HG03469 (cell line): Measurements from ENCODE around the gene ZNF516.
A peak's percentile ranks its signal among the peaks of the same experiment; 100 is the strongest.

ENCODE experiments used
- ATAC-seq: cut with Tn5 transposase; IDR thresholded peaks from one replicate; pipeline ENCODE4 v1.9.1; 2021; ENCODE audit warnings: mild to moderate bottlenecking, moderate library complexity, moderate number of reproducible peaks; ENCODE audit not compliant: unreplicated experiment

ZNF516 gene

DNA sequence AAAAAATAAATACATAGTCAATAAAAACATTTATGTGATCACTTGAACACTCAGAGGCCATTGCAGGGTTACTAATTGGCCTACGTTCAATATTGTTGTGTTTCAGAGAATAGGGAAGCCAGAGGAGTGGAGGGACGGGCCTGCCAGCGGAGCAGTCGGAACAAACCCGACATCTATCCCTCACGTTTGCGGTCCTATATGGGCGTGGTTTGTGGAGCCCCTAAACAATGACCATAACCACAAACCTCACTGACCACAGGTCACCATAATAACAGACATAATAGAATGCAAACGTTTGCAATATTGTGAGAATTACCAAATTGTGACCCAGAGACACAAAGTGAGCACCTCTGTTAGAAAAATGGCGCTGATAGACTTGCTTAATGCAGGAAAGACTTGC is 19.5 kb upstream of the ZNF516 start:
- ATAC-seq: no peak

DNA sequence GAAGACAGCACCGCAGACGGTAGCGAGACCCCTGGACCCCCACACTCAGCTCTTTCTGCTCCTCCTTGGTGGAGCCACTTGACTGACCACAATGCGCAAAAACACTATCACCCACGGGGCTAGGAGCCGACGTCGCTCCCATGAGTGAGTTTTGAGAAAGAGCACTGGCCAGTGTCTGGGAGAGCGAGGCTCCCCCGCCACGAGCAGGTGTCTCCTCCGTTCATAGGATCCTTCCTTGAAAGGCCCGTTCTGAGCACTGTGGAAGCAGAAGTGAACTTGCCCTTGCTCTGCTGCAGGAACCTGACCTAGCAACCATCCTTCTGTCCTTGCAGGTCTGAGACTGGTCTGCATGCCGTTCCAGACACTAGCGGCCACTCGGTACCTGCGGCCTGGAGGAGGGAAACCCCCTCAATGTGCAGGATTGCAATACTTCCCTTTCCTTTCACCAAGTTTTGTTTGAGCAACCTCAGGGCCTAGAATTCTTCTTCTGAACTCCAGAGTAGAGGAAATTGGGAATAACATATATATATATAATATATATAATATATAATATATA is 12.9 kb upstream of the ZNF516 start:
- no peak for ATAC-seq

DNA sequence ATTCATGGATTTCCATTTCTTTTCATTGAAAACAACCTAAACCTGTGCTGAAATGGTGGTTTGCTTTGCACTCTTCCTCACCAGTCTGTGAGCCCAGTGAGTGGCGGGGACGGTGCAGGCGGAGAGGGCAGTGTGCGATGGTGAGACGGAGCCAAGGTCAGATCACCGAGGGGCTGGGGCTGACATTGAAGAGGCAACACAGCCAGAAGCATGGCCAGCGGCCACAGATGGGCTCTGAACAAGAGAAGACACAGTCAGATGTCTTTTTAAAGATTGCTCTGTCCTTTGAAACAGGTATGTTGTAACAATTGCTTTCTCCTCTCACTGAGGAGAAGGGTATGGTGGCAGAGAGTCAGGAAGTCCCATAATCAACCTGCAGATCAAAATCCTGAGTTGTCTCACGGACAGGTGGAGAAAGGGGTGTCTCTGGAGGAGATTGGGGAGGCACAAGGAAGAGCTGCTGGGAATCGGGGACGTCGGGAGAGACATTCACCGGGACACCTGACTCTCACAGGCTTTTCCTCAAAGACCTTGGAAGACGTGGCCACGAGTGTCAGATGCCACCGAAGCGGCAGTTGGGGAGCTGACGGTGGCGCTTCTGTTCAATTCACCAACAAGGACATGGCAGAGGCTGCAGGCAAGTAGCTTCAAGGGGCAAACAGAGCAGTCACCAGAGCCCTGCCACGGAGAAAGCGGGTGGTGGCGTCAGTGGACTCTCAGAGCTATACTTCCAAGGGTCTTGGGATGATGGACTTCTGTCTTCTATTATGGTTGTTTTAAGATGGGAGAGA is 12.1 kb upstream of the ZNF516 start:
- ATAC-seq: no peak

DNA sequence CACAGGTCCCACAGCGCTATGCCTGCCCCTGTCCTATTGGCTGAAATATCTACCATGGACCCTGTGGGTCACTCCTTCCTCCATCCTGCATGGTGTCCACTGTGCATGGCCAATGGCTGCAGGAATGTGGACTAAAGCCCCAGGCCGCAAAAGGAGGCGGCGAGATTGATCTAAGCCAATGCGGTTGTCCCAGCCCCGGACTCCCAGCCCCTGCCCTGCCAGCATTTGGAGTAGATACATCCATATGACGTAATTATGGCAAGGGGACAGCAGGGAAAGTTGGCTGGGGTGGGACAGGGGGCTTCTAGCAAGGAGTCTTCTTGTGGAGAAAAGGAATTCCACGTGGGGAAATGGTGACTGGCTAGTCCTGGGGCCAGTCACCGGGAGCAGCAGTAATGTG is 11.4 kb upstream of the ZNF516 start:
- ATAC-seq: no peak

DNA sequence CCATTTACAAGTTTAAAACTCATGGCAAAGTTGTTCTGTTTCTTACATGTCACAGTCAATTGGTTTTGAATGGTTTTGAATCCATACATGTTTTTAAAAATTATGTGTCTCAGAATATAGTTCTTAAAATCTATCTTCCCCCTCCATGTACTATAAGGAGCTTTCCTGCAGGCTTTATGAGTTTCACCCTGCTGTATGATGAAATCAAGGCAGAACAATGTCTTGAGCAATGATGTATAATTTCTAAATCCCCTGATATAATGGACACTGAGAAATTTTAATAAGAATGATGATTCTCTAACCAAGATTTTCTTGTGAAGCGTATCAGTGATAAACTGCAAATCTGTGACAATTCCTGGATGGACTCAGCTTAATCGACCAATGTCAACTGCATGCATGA is 10.6 kb upstream of the ZNF516 start:
- ATAC-seq: no peak

DNA sequence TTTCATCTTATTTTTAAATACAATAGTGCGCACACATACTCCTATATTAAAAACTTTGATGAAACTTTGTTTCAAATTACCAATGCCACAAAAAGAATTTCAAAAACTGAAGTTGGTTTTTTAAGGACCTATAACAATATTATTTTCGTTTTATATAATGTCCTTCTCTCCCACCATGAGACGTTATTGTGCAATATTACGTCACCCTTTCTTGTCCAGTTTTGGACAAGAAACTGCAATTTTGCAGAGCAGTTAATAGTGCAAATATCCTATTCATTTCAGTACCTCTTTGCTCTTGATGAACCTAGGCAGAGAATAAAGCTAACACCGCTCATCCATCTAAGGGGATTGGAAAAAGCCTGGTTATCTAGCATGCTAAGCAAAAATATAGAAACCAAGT is 9.7 kb upstream of the ZNF516 start:
- ATAC-seq: no peak

DNA sequence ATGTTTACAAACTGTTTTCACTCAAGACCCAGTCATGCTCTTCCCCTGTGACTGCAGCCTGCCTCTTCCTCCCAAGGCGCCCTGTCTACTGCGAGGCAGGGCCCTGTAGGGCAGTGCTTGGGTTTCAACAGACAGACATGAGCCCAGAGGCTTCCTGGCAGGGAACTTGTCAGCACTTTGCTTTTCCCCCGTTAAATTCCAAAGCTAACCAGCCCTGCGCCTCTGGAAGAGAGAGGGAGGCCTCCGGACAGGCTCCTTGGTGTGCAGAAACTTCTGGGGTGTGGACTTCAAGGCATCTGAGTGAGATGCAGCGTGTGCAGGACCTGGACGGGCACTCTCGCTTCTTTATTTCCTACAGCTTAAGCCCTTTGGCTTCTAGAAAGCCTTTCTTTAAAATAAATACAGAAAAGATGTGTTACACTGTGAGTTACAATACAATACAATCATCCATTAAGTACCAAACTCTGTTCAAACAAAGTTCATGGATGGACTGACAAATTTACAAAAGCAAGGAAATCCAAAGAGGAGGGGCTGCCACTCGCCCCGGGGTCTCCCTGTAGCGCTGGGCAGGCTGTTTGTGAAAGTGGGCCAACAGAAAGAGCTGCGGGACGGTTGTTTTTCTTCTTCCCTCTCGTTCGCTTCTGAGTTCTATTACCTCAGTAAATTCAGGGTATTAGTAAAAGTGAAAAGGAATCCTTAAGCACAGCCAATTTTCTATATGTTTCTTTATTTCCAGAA is 8.8 kb upstream of the ZNF516 start:
- ATAC-seq: no peak

DNA sequence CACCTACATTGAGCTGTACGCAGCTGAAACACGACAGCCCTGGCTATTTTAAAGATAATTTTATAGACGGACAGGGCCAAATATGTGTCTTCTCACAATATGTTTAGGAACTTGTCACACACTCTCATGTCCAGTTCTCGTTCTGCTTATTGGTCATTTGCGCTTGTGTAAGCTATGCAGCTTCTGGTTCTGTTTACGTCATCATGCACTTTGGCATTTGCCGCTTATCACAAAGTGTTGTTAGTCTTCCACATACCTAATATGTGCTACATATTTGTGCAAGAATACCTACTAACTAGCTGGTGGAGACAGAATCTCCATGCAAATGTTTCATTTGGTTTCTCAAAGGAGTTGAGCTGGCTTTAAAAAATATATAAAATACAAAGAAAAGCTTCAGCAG is 7.5 kb upstream of the ZNF516 start:
- no peak for ATAC-seq

DNA sequence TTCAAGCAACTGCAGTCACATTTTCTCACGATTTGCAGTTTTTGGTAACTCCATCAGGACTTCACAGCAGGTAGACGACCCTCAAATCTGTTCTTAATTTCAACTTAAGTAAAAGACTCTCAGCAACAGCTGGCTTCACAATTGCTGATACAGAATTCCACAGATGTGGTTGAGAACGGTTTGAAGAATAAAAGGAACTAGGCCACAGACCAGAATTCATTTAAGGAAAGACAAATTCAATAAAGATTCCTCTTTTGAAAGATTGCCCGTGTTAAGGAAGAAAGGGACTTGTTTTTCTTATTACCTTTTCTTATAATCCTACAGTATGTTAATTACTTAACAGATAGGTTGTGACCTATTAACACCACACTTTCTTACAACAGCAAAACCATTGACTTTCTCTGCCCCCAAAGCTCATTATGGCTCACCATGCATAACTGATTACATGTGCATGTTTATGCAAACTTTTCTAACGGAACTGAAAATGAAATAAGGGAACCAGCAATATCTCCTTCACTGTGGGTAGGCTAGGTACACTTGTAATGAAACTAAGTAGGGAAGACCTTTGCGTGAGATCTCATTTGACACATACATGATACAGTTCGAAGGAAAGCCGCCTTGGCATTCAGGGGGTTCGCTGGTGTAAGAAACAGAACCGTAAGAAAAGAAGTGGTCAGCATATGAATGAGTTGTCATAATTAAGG is 4.7 kb upstream of the ZNF516 start:
- ATAC-seq: peak; percentile 92

DNA sequence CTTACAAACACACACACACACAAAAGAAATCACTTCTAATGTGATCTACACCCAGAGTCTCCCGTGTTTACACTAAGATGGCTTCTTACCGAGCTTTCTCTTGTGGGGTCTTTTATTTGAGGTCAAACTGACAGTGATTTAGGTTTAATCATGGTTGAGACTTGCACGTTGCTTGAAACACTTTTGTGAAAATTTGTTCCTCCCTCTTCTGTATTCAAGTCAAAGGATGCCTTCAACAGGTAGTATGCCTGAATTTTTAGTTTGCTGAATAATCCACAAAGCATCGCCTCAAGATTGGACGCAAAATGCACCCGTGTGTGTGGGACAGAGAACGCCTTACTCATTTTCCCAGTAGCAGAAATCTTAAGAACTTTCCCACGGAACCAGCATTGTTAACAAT is 4.0 kb upstream of the ZNF516 start:
- ATAC-seq: no peak

DNA sequence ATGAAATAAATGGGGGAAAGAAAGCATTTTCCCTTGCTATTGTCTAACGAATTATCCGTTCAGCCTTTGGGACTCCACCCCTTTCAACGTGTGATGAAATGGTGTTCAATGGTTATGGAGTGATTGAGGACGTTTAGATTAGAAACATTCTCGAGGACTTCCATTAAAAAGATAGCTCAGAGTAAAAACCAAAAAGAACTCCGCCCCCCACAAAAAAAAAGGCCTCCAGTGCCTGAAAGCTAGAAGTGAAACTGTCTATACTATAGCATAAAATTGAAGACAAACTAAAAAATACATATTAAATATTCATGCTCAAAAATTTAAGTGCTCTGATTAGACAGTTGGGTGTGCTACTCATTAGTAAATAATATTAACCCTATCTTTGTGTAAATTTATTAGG is 3.0 kb upstream of the ZNF516 start:
- no peak for ATAC-seq

DNA sequence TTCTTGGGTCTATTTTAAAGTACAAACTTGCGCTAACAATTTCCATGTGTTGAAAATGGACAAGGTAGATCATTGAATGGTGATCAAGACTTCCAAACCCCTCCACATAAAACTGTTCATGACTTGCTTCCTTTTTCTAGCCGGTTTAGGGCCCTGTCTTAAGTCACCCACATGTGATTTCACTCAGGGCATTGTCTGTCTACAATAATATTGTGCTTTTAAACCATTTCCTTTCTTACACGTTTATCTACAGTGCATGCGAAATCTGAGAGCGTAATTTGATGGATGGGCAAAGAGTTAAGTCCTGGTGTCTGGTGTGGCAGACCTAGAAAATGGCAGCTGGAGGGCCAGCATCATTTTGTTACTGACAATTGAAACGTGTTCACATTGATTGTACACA is 2.0 kb upstream of the ZNF516 start:
- ATAC-seq: no peak

DNA sequence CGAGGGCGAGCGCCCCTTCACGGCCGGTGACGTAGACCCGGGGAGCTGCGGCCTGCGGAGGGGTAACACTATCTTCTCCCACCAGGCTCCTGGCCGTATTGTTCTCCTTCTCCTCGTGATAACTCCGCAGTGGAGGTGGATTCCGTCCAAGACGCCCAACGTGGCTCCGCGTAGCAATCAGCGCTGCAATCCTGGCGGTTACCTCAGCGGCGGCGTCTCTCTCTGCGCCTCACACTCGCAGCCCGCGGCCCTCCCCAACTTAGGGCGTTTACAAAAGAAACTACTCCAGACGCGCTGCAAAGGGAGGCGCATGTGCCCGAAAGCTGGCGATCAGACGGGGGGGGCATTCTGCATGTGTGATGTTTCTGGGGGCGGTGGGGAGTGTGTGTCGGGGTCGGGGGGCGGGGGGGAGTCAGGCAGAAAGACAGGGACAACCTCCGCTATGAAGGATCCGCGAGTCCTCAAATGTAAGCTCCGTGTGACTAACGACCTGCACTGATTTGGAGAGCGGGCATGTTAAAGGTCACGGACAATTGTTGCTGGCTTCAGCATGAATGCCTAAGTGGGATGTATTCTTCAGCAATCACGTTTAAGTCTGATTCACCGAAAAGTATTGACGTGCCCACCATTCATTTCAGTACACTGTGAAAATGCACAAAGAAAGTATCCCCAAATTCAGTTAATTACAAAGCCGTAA is 1.3 kb upstream of the ZNF516 start:
- ATAC-seq: no peak

DNA sequence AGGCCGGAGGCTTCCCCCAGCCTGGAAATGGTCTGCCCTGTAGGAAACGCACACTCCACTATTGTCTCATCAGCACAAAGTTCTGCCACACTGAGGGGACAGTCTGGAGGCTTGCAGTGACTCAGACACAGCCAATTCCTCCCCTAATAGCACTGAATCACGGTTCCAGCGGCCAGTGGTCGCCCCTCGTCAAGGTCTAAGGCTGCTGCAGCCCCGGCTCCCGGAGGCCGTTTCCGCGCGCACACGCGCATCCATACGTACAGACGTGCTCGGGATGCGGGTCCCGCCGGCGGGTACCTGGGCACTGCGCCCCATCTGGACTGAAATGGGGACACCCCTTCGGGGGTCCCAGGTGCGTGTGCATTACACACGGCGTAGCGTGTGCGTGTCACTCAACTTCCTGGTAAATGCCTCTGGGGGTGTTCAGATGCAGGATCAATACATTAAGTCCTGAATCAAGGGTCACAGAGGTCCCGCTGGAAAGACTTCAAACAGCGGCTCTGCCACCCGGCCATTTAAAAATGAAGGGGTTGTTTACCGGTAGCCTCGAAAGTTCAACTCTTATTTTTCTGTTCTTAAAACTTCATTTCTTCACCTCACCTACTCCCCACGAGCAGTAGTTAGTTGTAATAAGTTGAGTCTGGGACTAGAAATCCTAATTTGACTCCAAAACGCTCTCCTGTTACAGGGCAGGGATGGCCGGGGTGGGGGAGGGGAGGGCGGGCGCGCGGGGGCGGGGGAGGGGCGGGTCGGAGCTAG is 572 bp upstream of the ZNF516 start:
- ATAC-seq: no peak

DNA sequence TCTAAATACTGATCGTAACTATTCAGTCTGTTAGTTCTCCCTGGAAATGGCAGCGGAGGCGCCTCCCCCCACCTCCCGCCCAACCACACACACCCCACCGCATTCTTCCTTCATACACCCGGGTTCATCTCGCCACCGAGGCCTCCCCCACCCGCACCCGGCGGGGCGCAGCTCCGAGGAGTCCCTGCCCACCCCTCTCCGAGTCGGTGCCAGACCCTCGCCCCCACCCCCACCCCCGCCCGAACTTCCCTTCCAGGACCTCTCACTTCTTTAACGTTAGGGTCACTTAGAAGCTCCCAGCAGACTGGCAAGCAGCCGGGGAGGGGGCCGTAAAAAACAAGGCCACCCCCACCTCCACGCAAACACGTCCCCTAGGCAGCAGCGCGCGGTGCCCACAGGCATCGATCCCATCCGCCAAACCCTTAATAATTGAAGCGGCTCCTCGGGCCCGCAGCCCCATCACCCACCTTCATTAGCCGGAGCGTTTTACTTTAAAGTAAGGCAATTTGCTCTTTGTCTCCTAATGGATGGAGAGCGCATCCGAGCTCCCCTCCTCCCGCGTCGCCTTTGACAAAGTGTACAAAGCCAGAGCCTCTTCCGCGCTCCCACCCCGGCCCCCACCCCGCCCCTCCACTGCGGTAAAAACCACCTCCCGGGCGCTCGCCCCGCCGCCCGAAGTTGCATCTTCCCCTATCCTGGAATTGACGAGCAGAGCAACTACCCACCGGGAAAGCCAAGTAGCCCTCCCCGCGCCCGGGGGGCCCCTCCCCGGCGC is 624 bp downstream of the ZNF516 start:
- no peak for ATAC-seq

DNA sequence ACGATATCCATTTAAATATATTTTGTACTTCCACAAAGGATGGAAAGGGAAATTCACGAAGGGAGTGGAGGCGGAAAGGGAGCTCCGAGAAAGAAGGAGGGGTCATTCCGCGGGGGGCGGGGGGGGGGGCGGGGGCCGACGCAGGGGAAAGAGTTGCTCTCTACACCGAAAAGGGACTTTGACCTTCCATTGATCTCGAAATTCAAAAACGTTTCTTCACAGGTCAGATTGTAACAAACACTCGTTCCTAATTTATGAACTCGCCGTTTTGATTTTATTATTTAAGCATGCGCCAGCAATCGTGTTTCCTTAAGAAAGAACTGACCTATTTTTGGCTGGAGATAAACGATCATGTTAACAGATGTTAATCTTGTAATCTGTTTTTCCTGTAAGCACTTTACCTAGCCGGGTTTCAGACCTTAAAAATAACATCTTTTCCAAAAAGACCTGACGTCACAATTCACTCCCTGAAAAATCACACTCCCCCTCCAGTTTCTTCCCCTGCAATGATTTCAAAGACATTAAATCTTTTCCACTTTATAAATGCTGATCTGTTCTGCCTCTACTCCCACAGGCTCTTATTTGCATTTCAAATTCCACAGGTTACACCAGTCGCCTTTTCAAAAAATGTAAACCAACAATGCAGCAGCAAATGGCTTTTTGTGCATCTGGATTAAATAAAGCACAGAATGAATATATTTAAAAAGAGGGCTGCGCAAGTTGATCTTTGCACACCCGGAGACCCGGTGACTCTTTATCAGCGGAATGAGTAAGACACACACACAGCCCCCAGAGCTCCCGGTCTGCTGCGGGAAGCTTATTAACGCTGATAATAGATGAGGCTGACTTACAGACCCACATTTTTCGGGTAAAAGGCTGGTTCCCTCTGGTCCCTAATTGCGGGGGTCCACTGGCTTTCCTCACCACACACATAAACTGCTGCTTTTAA is 1.6 kb downstream of the ZNF516 start:
- no peak for ATAC-seq

DNA sequence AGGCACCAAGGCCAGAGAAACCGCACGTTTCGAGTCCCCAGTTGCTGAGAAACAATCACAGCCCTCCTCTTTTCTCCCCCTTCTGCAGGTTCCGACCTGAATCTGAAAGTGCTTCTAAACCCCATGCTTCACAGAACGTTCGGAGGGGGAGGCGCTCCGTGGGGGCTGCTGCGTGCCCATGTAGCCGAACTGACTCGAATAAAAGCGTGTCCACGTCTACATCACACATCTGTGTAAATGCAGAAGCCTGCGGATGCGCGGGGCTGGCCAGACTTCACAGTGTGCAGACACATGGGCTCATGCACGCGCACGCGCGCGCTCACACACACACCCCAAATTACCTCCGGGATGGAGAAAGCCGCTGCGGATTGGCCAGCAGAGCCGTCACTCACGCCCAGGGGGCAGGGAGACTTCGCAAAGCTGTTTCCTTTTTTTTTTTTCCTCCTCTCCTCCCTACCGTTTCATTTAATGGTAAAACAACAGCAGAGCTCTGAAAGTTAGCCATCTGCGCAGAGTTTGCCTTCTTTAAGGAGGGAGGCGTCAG is 2.3 kb downstream of the ZNF516 start:
- ATAC-seq: peak; percentile 73
